ENCODE results near the gene TAAR6. TPM values are rescaled to one million over a fixed set of nuclear protein-coding genes. Genes with fewer than 3 reads are reported as not detected.

TAAR6 gene, protein sequence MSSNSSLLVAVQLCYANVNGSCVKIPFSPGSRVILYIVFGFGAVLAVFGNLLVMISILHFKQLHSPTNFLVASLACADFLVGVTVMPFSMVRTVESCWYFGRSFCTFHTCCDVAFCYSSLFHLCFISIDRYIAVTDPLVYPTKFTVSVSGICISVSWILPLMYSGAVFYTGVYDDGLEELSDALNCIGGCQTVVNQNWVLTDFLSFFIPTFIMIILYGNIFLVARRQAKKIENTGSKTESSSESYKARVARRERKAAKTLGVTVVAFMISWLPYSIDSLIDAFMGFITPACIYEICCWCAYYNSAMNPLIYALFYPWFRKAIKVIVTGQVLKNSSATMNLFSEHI
- total RNA-seq = not detected in 2 replicates

DNA sequence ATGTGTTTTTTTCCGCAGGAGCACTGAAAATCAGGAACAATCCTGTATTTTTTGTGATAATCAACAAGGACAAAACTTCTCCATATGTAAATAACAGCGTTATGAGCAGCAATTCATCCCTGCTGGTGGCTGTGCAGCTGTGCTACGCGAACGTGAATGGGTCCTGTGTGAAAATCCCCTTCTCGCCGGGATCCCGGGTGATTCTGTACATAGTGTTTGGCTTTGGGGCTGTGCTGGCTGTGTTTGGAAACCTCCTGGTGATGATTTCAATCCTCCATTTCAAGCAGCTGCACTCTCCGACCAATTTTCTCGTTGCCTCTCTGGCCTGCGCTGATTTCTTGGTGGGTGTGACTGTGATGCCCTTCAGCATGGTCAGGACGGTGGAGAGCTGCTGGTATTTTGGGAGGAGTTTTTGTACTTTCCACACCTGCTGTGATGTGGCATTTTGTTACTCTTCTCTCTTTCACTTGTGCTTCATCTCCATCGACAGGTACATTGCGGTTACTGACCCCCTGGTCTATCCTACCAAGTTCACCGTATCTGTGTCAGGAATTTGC, at the start of gene TAAR6:
Gene TAAR6 (plus strand): TSS at position 102 of the 557 bp plus-strand sequence. CDS start 0 bp downstream, at position 102.
- no peaks in the 10 kb centered on the region for H3K4me1 ChIP-seq (ENCODE audit: insufficient read depth, low read length)
- no peak within 1 kb of the TSS for H3K4me3 ChIP-seq (ENCODE audit: insufficient read depth, low read length)
- DNase-seq (ENCODE audit: insufficient read length, low spot score, missing footprints) = no peak
- H3K9me3 ChIP-seq (ENCODE audit: low read depth, low read length) = no peaks in the 10 kb centered on the region
- no peaks in the 10 kb centered on the region for H3K79me2 ChIP-seq (ENCODE audit: insufficient read depth, low read length)
- no peak within 1 kb of the TSS for H2AFZ ChIP-seq (ENCODE audit: low read length)
- H3K4me2 ChIP-seq (ENCODE audit: insufficient read depth, low read length) = no peak within 1 kb of the TSS
- peaks cover 32% of the 10 kb centered on the region for H3K27me3 ChIP-seq (ENCODE audit: insufficient read depth, low read length)
- no peaks in the 10 kb centered on the region for H4K20me1 ChIP-seq (ENCODE audit: insufficient read depth, low read length)
- H3K36me3 ChIP-seq (ENCODE audit: insufficient read depth, low read length) = no peaks in the 10 kb centered on the region
- no peak within 1 kb of the TSS for H3K27ac ChIP-seq (ENCODE audit: low read depth, low read length)
- TF ChIP-seq, protein P1, sequence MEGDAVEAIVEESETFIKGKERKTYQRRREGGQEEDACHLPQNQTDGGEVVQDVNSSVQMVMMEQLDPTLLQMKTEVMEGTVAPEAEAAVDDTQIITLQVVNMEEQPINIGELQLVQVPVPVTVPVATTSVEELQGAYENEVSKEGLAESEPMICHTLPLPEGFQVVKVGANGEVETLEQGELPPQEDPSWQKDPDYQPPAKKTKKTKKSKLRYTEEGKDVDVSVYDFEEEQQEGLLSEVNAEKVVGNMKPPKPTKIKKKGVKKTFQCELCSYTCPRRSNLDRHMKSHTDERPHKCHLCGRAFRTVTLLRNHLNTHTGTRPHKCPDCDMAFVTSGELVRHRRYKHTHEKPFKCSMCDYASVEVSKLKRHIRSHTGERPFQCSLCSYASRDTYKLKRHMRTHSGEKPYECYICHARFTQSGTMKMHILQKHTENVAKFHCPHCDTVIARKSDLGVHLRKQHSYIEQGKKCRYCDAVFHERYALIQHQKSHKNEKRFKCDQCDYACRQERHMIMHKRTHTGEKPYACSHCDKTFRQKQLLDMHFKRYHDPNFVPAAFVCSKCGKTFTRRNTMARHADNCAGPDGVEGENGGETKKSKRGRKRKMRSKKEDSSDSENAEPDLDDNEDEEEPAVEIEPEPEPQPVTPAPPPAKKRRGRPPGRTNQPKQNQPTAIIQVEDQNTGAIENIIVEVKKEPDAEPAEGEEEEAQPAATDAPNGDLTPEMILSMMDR (IDR thresholded peaks at IDR 0.05; ENCODE audit: extremely low read depth, low read depth, low read length) = no peak

DNA sequence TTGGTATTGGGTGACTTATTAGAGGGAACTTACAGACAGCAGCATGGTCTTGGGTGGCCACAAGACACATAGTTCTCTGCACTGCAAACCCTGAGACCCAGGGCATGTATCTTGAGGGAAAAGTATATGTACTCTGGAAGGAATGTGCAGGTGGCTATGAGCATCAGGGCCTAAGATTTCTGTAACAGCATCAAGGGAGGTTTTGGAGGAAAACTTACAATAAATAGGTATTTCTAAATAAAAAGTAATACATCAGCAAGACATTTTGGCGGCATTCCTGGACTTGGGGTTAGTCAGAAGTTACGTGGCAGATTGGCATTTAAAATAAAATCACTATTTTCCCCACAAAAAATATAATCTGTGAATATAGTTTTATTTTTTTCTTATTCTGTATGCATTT, 49.2 kb upstream of the TAAR6 start:
- Histone ChIP-seq H3K4me2 (ENCODE audit: insufficient read depth, low read length) (peak overlapping the region; percentile 56), H4K20me1 (ENCODE audit: insufficient read depth, low read length) (no peaks in the 10 kb centered on the region), H3K36me3 (ENCODE audit: insufficient read depth, low read length) (no peaks in the 10 kb centered on the region), H3K27me3 (ENCODE audit: insufficient read depth, low read length) (peaks cover 3% of the 10 kb centered on the region), H3K9me3 (ENCODE audit: low read depth, low read length) (no peaks in the 10 kb centered on the region), H3K4me1 (ENCODE audit: insufficient read depth, low read length) (peaks cover 13% of the 10 kb centered on the region), H3K4me3 (ENCODE audit: insufficient read depth, low read length) (no peak overlapping the region), H3K79me2 (ENCODE audit: insufficient read depth, low read length) (no peaks in the 10 kb centered on the region), H3K27ac (ENCODE audit: low read depth, low read length) (peak overlapping the region; percentile 49), H2AFZ (ENCODE audit: low read length) (no peak overlapping the region)
- TF ChIP-seq, protein P1 (IDR thresholded peaks at IDR 0.05; ENCODE audit: extremely low read depth, low read depth, low read length) = no peak
- DNase-seq (ENCODE audit: insufficient read length, low spot score, missing footprints) = peak; percentile 31

GRCh38 chr6:132524646-132525045, 45.5 kb upstream of the TAAR6 start:
- Histone ChIP-seq H3K36me3 (ENCODE audit: insufficient read depth, low read length) (no peaks in the 10 kb centered on the region), H3K27ac (ENCODE audit: low read depth, low read length) (no peak overlapping the region), H2AFZ (ENCODE audit: low read length) (no peak overlapping the region), H3K4me2 (ENCODE audit: insufficient read depth, low read length) (no peak overlapping the region), H3K79me2 (ENCODE audit: insufficient read depth, low read length) (no peaks in the 10 kb centered on the region), H3K9me3 (ENCODE audit: low read depth, low read length) (no peaks in the 10 kb centered on the region), H3K4me1 (ENCODE audit: insufficient read depth, low read length) (peaks cover 13% of the 10 kb centered on the region), H3K4me3 (ENCODE audit: insufficient read depth, low read length) (no peak overlapping the region), H3K27me3 (ENCODE audit: insufficient read depth, low read length) (no peaks in the 10 kb centered on the region), H4K20me1 (ENCODE audit: insufficient read depth, low read length) (no peaks in the 10 kb centered on the region)
- no peak for DNase-seq (ENCODE audit: insufficient read length, low spot score, missing footprints)
- TF ChIP-seq, protein P1 (IDR thresholded peaks at IDR 0.05; ENCODE audit: extremely low read depth, low read depth, low read length) = no peak

- Histone ChIP-seq H4K20me1 (ENCODE audit: insufficient read depth, low read length) (no peaks in the 10 kb centered on the region), H3K27ac (ENCODE audit: low read depth, low read length) (no peak overlapping the region), H3K4me3 (ENCODE audit: insufficient read depth, low read length) (no peak overlapping the region), H3K27me3 (ENCODE audit: insufficient read depth, low read length) (peaks cover 3% of the 10 kb centered on the region), H3K36me3 (ENCODE audit: insufficient read depth, low read length) (no peaks in the 10 kb centered on the region), H3K4me2 (ENCODE audit: insufficient read depth, low read length) (no peak overlapping the region), H2AFZ (ENCODE audit: low read length) (no peak overlapping the region), H3K9me3 (ENCODE audit: low read depth, low read length) (no peaks in the 10 kb centered on the region), H3K4me1 (ENCODE audit: insufficient read depth, low read length) (peaks cover 11% of the 10 kb centered on the region), H3K79me2 (ENCODE audit: insufficient read depth, low read length) (no peaks in the 10 kb centered on the region)
- DNase-seq (ENCODE audit: insufficient read length, low spot score, missing footprints) = no peak
- TF ChIP-seq, protein P1 (IDR thresholded peaks at IDR 0.05; ENCODE audit: extremely low read depth, low read depth, low read length) = no peak
Observed at GRCh38 chr6:132525866-132526265, 44.3 kb upstream of the TAAR6 start.

Data from osteoblast (primary cell).